DOHH2 (cell line): ENCODE measurements around the gene ITGA2.

Source experiments
- CTCF ChIP-seq: fragments of 200-600 bp; sonication (generic); IDR thresholded peaks from one replicate; pipeline ENCODE4 v1.5.1; 2014; ENCODE audit warnings: antibody characterized with exemption, mild to moderate bottlenecking, low read depth, low read length; ENCODE audit not compliant: poor library complexity, severe bottlenecking
- EZH2phosphoT487 ChIP-seq: fragments of 200-600 bp; sonication (generic); IDR thresholded peaks from 2 replicates; pipeline ENCODE4 v1.6.1; 2017; ENCODE audit warnings: borderline replicate concordance, mild to moderate bottlenecking, antibody characterized with exemption, low read length, moderate library complexity, mixed read lengths

DNA sequence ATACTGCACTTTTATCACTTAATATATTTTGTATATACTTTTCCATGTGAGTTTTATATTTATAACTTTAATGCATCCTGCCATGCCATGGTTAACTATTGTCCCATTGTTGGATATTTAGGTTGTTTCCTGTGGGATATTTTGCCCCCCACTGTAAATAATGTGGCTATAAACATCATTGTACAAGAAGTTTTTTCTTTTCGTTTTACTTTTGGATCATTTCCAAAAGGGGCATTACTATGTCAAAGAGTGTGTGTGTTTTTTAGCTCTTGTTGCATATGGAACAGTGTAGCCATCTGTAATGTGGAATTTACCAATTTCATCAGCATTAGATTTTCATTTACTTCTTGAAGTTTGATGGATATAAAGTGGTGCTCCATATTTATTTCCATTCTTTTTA lies 13.3 kb downstream of the ITGA2 start:
- TF ChIP-seq CTCF = no peak
- TF ChIP-seq EZH2phosphoT487 = no peak
